Activated CD8-positive, alpha-beta memory T cell treated with anti-CD3 and anti-CD28 coated beads for 1 hour (primary cell): ENCODE results near the gene PLEKHG2.

Experiments
- DNase-seq, 2 donors: peaks; one replicate each; pipeline ENCODE4 v3.0.0-alpha.2; 2020; ENCODE audit warnings: low read depth in 1 of 2; ENCODE audit errors: extremely low read depth in 1 of 2

PLEKHG2 gene

GRCh38 chr19:39406656-39407409 is 5.6 kb upstream of the PLEKHG2 start, which contains the start of gene ZFP36:
TSS of gene ZFP36 (plus strand) at chr19:39406847. CDS start at chr19:39406905, 58 bp downstream.
- peak; percentile 87 to 88 for DNase-seq

GRCh38 chr19:39407410-39407659 is 5.1 kb upstream of the PLEKHG2 start:
- DNase-seq = no peak

- DNase-seq = peak in 1 of 2 donors; percentile 55
Measured at GRCh38 chr19:39407660-39408391, 4.6 kb upstream of the PLEKHG2 start.

- no peak for DNase-seq
Measured at GRCh38 chr19:39408392-39409207, 3.9 kb upstream of the PLEKHG2 start.

GRCh38 chr19:39409208-39410016 is 3.1 kb upstream of the PLEKHG2 start:
- peak; percentile 83 to 93 for DNase-seq

GRCh38 chr19:39410017-39410830 is 2.2 kb upstream of the PLEKHG2 start:
- DNase-seq = peak in 1 of 2 donors; percentile 69

GRCh38 chr19:39410831-39411080 is 1.7 kb upstream of the PLEKHG2 start:
- no peak for DNase-seq

GRCh38 chr19:39411081-39411831 is 1.2 kb upstream of the PLEKHG2 start:
- DNase-seq = no peak

- peak; percentile 79 to 88 for DNase-seq
Measured at GRCh38 chr19:39411832-39412099, 703 bp upstream of the PLEKHG2 start.

- no peak for DNase-seq
Measured at GRCh38 chr19:39412867-39413271, 400 bp downstream of the PLEKHG2 start.

GRCh38 chr19:39413272-39413910 is 922 bp downstream of the PLEKHG2 start:
- no peak for DNase-seq

- no peak for DNase-seq
Measured at GRCh38 chr19:39413911-39414608, 1.6 kb downstream of the PLEKHG2 start.

- no peak for DNase-seq
Measured at GRCh38 chr19:39415111-39416046, 2.9 kb downstream of the PLEKHG2 start.

- DNase-seq = no peak
Measured at GRCh38 chr19:39416152-39417120, 4.0 kb downstream of the PLEKHG2 start.

GRCh38 chr19:39417463-39418181 is 5.2 kb downstream of the PLEKHG2 start:
- no peak for DNase-seq

- DNase-seq = no peak
Measured at GRCh38 chr19:39419003-39419402, 6.5 kb downstream of the PLEKHG2 start.
